Activated naive CD4-positive, alpha-beta T cell treated with anti-CD3 and anti-CD28 coated beads, Interleukin-2, amount 50 U/mL, for 72 hours (primary cell): Measurements from ENCODE around the gene CYP2S1. TPM values are rescaled to one million over a fixed set of nuclear protein-coding genes. Genes with fewer than 3 reads are reported as not detected.
A peak's percentile ranks its signal among the peaks of the same experiment; 100 is the strongest.
"Not testable (repeated sequence)": the region's sequence is repeated elsewhere in the genome, so short reads cannot be mapped to it uniquely, and the experiment has no call there.

Source experiments
- ATAC-seq, 2 donors: fragments of 150-1000 bp; cut with Tn5 transposase; 2 replicates each; pipeline ENCODE4 v1.10.0; 2021; ENCODE audit warnings: mild to moderate bottlenecking in 2 of 2, moderate library complexity in 2 of 2
- DNase-seq, 2 donors: peaks; one replicate each; pipeline ENCODE4 v3.0.0; 2021 to 2022; ENCODE audit warnings: low spot score in 2 of 2
- H3K27ac Mint-ChIP-seq, 2 donors: one replicate each; pipeline ENCODE4 v1.8.0; 2022; ENCODE audit warnings: mild to moderate bottlenecking in 2 of 2, mixed read lengths in 2 of 2
- H3K36me3 Mint-ChIP-seq, 2 donors: one replicate each; pipeline ENCODE4 v1.8.0; 2022; ENCODE audit warnings: mixed read lengths in 2 of 2
- H3K9me3 Mint-ChIP-seq, 2 donors: one replicate each; pipeline ENCODE4 v1.8.0; 2022; ENCODE audit warnings: mixed read lengths in 2 of 2
- total RNA-seq, 2 donors: library from RNA; stranded (reverse); gene quantifications; one replicate each; pipeline ENCODE4 v1.2.3, GENCODE V29; 2022

The CYP2S1 gene
- total RNA-seq, 2 donors from 2014 or later = 0.91 to 2.0 TPM

- DNase-seq = no peak
- ATAC-seq = no peak
- Mint-ChIP-seq H3K9me3 (no peaks in the 10 kb centered on the region), H3K27ac (peak within 1 kb of the TSS; percentile 34 to 74), H3K36me3 (no peaks in the 10 kb centered on the region)
These were observed 25.8 kb downstream of the CYP2S1 start, which contains the start of gene AXL for GRCh38 chr19:41218615-41219507. Gene AXL, plus strand, starts transcription at chr19:41219223. Its CDS starts 170 bp downstream, at chr19:41219393.

DNA sequence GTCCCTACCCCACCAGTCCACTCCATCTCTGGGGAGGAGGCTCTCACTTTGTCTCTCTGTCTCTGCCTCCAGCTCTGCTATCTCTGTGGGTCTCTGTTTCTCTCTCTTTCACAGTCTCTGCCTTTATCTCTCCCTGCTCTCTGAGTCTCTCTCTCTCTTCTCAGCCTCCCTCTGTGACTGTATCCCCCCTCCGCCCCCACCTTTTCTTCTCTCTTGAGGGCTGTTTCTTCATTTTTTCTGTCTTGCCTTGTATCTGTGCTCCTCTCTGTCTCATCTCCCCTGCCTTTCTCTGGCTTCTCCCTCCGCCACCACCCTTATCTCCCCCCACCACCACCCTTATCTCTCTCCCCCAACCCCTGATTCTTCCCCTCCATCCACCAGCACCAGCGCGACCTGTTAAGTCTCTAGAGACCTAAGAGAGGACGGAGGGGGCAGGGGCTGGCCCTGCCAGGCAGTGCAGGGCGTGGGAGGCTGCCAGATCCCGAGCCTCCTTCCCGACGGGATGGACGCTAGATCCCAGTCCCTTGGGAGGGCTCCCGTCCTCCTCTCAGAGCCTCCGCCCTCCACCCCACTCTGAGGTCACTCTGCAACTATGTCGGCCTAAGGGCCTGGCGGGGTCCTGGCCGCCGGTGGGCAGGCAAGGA, 27.0 kb downstream of the CYP2S1 start:
- DNase-seq = no peak
- no peak for ATAC-seq
- peak overlapping the region; percentile 34 to 74 for H3K27ac Mint-ChIP-seq
- H3K9me3 Mint-ChIP-seq = no peaks in the 10 kb centered on the region
- no peaks in the 10 kb centered on the region for H3K36me3 Mint-ChIP-seq

- no peak for DNase-seq
- Mint-ChIP-seq H3K9me3 (no peaks in the 10 kb centered on the region), H3K27ac (no peak overlapping the region), H3K36me3 (no peaks in the 10 kb centered on the region)
- no peak for ATAC-seq
These were observed 27.8 kb downstream of the CYP2S1 start for GRCh38 chr19:41220811-41221210.

GRCh38 chr19:41221514-41222205, 28.6 kb downstream of the CYP2S1 start:
- Mint-ChIP-seq H3K36me3 (no peaks in the 10 kb centered on the region), H3K27ac (peak overlapping the region in 1 of 2 donors; percentile 15), H3K9me3 (no peaks in the 10 kb centered on the region)
- DNase-seq (no peak), ATAC-seq (no peak)

GRCh38 chr19:41222240-41222639, 29.2 kb downstream of the CYP2S1 start:
- ATAC-seq (no peak), DNase-seq (no peak)
- Mint-ChIP-seq H3K36me3 (no peaks in the 10 kb centered on the region), H3K9me3 (no peaks in the 10 kb centered on the region), H3K27ac (peak overlapping the region in 1 of 2 donors; percentile 15)

- DNase-seq = no peak
- H3K27ac Mint-ChIP-seq = peak overlapping the region in 1 of 2 donors; percentile 15
- no peaks in the 10 kb centered on the region for H3K36me3 Mint-ChIP-seq
- no peak for ATAC-seq
- H3K9me3 Mint-ChIP-seq = no peaks in the 10 kb centered on the region
These were observed 30.6 kb downstream of the CYP2S1 start for GRCh38 chr19:41223431-41224234.

GRCh38 chr19:41224632-41225031, 31.6 kb downstream of the CYP2S1 start:
- DNase-seq (no peak), ATAC-seq (no peak)
- H3K36me3 Mint-ChIP-seq = no peaks in the 10 kb centered on the region
- H3K9me3 Mint-ChIP-seq = no peaks in the 10 kb centered on the region
- H3K27ac Mint-ChIP-seq = peak overlapping the region in 1 of 2 donors; percentile 55

DNA sequence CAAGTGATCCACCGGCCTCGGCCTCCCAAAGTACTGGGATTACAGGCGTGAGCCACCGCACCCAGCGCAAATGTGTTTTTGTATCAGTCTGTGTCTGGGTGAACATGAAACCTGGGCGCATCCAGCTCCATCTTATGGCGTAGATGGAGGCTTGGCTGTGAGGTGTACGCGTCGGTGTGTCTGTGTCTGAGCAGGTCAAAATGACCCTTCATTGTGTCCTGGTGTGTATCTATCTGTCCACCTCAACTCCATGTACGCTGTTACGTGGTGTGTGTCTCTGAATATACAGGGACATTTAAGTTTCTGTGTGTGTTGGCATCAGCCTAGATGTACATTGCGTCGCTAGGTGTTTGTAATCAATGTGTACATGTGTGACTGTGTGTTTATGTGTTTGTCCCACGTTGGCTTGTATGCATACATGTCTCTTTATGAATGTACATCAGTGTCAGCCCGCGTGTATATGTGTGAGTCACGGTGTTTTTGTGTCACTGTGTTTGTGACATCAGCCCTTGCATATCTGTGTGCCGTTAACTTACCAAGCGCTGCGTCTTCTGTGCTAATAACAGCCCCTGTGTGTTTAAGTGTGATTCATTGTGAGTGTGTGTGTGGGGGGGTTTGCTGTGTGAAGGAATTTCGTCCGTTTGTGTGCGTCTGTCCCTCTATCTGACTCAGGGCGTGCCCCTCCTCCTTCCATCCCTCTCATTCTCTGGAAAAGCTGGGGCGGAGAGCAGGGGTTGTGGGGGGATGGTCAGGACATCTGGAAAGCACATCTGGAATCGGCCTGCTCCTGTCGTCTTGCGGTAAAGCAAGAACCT, 32.4 kb downstream of the CYP2S1 start:
- H3K36me3 Mint-ChIP-seq = no peaks in the 10 kb centered on the region
- H3K27ac Mint-ChIP-seq = peak overlapping the region; percentile 23 to 55
- no peaks in the 10 kb centered on the region for H3K9me3 Mint-ChIP-seq
- peak; percentile 78 to 84 for ATAC-seq
- DNase-seq = peak in 1 of 2 donors; percentile 41

DNA sequence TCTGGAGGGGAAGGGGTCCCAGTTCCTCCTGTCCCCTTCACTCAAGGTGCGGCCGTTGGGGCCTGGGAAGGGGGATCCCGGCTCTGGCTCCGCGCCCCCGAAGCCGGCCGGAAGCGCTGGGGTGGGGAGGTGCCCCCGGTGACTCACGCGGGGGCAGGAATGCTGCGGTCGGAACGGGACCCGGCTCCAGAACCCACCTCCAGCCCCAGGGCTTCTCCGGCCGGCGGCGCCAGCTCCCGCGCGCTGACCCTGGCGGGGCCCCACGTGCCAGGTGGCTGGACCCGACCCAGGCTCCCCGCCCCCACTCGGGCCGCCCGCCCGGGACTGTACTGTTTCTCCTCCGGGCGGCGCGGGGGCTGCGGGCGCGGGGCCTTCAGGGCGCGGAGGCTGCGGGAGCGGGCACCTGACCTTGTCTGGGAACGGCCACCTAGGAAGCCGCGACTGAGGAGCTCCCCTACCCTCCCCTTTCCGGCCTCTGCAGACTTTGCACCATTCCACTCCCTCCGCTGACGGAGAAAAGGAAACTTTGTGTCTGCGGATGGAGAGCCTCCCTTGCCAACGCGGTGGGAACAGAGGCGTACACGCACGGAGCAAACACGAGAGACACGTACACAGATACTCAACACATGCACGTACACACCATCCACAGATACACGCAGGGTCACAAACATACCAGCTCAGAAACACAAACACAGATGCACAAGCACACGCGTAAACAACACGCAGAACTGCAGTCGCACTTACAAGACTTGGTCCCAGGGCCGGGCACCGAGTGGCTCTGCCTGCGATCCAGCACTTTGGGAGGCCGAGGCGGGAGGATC, 33.2 kb downstream of the CYP2S1 start:
- ATAC-seq (peak; percentile 34 to 63), DNase-seq (peak; percentile 46 to 68)
- H3K36me3 Mint-ChIP-seq = no peaks in the 10 kb centered on the region
- H3K27ac Mint-ChIP-seq = peak overlapping the region; percentile 55 to 89
- no peaks in the 10 kb centered on the region for H3K9me3 Mint-ChIP-seq

GRCh38 chr19:41226874-41227390, 33.9 kb downstream of the CYP2S1 start:
- H3K27ac Mint-ChIP-seq = peak overlapping the region; percentile 25 to 84
- no peaks in the 10 kb centered on the region for H3K36me3 Mint-ChIP-seq
- peak in 1 of 2 donors; percentile 47 for ATAC-seq
- H3K9me3 Mint-ChIP-seq = no peaks in the 10 kb centered on the region
- DNase-seq = no peak

DNA sequence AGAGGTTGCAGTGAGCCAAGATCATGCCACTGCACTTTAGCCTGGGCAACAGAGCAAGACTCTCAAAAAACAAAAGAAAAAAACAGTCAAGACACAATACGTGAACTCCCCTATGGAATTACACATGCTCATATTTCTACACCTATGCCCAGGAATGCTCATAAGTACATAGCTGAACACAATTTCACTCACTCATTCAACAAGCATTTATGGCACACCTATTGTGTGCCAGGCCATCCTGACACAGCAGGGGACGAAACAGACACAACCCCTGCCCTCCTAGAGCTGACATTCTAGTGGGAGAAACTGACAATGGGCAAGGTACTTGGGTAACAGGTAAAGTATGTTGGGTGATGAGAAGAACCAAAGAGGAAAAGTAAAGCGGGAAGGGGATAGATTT, 35.5 kb downstream of the CYP2S1 start:
- H3K36me3 Mint-ChIP-seq = no peaks in the 10 kb centered on the region
- H3K9me3 Mint-ChIP-seq = no peaks in the 10 kb centered on the region
- DNase-seq (no peak), ATAC-seq (no peak)
- H3K27ac Mint-ChIP-seq = no peak overlapping the region

DNA sequence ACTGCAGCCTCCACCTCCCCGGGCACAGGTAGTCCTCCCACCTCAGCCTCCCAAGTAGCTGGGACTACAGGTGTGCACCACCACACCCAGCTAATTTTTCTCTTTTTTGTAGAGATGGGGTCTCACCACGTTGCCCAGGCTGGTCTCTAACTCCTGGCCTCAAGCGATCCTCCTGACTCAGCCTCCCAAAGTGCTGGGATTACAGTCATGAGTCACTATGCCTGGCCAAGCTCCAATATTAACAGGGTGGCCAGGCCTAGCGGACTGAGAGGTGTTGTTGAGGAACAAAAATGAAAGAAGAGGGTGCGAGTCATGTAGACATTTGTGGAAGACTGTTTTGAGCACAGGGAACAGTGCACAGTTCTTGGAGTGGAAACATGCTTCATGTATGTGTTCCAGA, 36.3 kb downstream of the CYP2S1 start:
- not testable (repeated sequence) for H3K36me3 Mint-ChIP-seq, H3K27ac Mint-ChIP-seq, DNase-seq, H3K9me3 Mint-ChIP-seq, ATAC-seq

GRCh38 chr19:41230067-41230857, 37.2 kb downstream of the CYP2S1 start:
- no peaks in the 10 kb centered on the region for H3K9me3 Mint-ChIP-seq
- H3K36me3 Mint-ChIP-seq = no peaks in the 10 kb centered on the region
- ATAC-seq (no peak), DNase-seq (no peak)
- no peak overlapping the region for H3K27ac Mint-ChIP-seq

DNA sequence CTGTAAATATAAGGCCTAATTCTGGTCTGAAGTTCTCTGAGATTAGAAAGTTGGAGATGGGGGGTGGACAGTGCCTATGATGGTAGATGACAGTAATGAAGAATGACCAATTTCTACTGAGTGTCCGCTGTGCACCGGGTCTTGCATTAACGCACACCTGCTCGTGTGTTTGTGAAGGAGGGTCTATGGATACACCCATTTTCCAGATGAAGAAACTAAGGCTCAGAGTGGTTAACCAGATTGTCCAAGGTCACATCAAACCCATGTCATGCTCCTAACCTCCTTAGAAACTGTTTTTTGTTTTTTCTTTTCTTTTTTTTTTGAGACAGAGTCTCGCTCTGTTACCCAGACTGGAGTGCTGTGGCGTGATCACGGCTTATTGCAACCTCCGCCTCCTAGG, 39.7 kb downstream of the CYP2S1 start:
- DNase-seq (no peak), ATAC-seq (no peak)
- no peaks in the 10 kb centered on the region for H3K9me3 Mint-ChIP-seq
- H3K27ac Mint-ChIP-seq = no peak overlapping the region
- H3K36me3 Mint-ChIP-seq = no peaks in the 10 kb centered on the region
